IPS DF 6.9 (cell line): ENCODE data around the gene LHFPL2.
"Not testable (repeated sequence)": the region's sequence is repeated elsewhere in the genome, so short reads cannot be mapped to it uniquely, and the experiment has no call there.

Experiments used
- DNase-seq: peaks from one replicate; pipeline ENCODE4 v3.0.0-alpha.2; 2013; ENCODE audit warnings: low read depth, low spot score
- H3K27ac ChIP-seq: one replicate; pipeline ENCODE4 v1.5.1; 2013; ENCODE audit warnings: low read length, control low read depth
- H3K27me3 ChIP-seq: 2 replicates; pipeline ENCODE4 v1.6.1; 2013; ENCODE audit warnings: mild to moderate bottlenecking, low read length; ENCODE audit not compliant: control insufficient read depth, insufficient read depth
- H3K36me3 ChIP-seq: 2 replicates; pipeline ENCODE4 v1.6.1; 2013; ENCODE audit warnings: low read length; ENCODE audit not compliant: control insufficient read depth, insufficient read depth
- H3K4me1 ChIP-seq: 2 replicates; pipeline ENCODE4 v1.6.1; 2013; ENCODE audit warnings: low read length; ENCODE audit not compliant: control insufficient read depth, insufficient read depth
- H3K4me3 ChIP-seq: 2 replicates; pipeline ENCODE4 v1.5.1; 2013; ENCODE audit warnings: mild to moderate bottlenecking, low read length
- H3K9me3 ChIP-seq: 2 replicates; pipeline ENCODE4 v1.6.1; 2013; ENCODE audit warnings: low read length, inconsistent platforms; ENCODE audit not compliant: control insufficient read depth, insufficient read depth
- WGBS: extraction: QIAGEN DNeasy Blood & Tissue Kit; methylation state at CpG from one replicate; pipeline ENCODE4 v1.1.7; 2013; ENCODE audit warnings: mixed read lengths, missing lambda C conversion rate; ENCODE audit not compliant: insufficient read length, insufficient coverage; 5-methylcytosine and 5-hydroxymethylcytosine counted together

The LHFPL2 gene

GRCh38 chr5:78476795-78477194 is 171.8 kb downstream of the LHFPL2 start:
- no peak for DNase-seq
- H3K4me3 ChIP-seq = no peak overlapping the region
- no peaks in the 10 kb centered on the region for H3K36me3 ChIP-seq
- no CpG with 5 or more reads among the region's 1 CpG for WGBS
- H3K27ac ChIP-seq = no peak overlapping the region
- H3K4me1 ChIP-seq = no peaks in the 10 kb centered on the region
- no peaks in the 10 kb centered on the region for H3K27me3 ChIP-seq
- H3K9me3 ChIP-seq = no peaks in the 10 kb centered on the region

- Histone ChIP-seq H3K4me3 (no peak overlapping the region), H3K36me3 (no peaks in the 10 kb centered on the region), H3K9me3 (no peaks in the 10 kb centered on the region), H3K27ac (no peak overlapping the region), H3K4me1 (no peaks in the 10 kb centered on the region), H3K27me3 (no peaks in the 10 kb centered on the region)
- no peak for DNase-seq
- no CpG with 5 or more reads among the region's 3 CpGs for WGBS
Measured at GRCh38 chr5:78475370-78475769, 173.2 kb downstream of the LHFPL2 start.

- Histone ChIP-seq H3K9me3 (no peaks in the 10 kb centered on the region), H3K4me1 (no peaks in the 10 kb centered on the region), H3K27ac (no peak overlapping the region), H3K36me3 (no peaks in the 10 kb centered on the region), H3K27me3 (no peaks in the 10 kb centered on the region), H3K4me3 (no peak overlapping the region)
- no CpG with 5 or more reads among the region's 1 CpG for WGBS
- no peak for DNase-seq
Measured at GRCh38 chr5:78473751-78474150, 174.8 kb downstream of the LHFPL2 start.

GRCh38 chr5:78472469-78473106 is 176.0 kb downstream of the LHFPL2 start:
- no peaks in the 10 kb centered on the region for H3K9me3 ChIP-seq
- no peak overlapping the region for H3K4me3 ChIP-seq
- H3K27me3 ChIP-seq = no peaks in the 10 kb centered on the region
- no peak overlapping the region for H3K27ac ChIP-seq
- no peaks in the 10 kb centered on the region for H3K4me1 ChIP-seq
- no peaks in the 10 kb centered on the region for H3K36me3 ChIP-seq
- DNase-seq = no peak

- Histone ChIP-seq H3K9me3 (no peaks in the 10 kb centered on the region), H3K27me3 (no peaks in the 10 kb centered on the region), H3K4me1 (no peaks in the 10 kb centered on the region), H3K27ac (no peak overlapping the region), H3K36me3 (no peaks in the 10 kb centered on the region), H3K4me3 (no peak overlapping the region)
- no peak for DNase-seq
Measured at GRCh38 chr5:78471896-78472295, 176.7 kb downstream of the LHFPL2 start.

GRCh38 chr5:78467752-78468357 is 180.7 kb downstream of the LHFPL2 start:
- no peak overlapping the region for H3K4me3 ChIP-seq
- no peak overlapping the region for H3K27ac ChIP-seq
- no peaks in the 10 kb centered on the region for H3K4me1 ChIP-seq
- no peaks in the 10 kb centered on the region for H3K36me3 ChIP-seq
- H3K27me3 ChIP-seq = no peaks in the 10 kb centered on the region
- H3K9me3 ChIP-seq = no peaks in the 10 kb centered on the region
- WGBS = no CpG with 5 or more reads among the region's 3 CpGs
- DNase-seq = no peak

GRCh38 chr5:78467140-78467539 is 181.4 kb downstream of the LHFPL2 start:
- H3K4me3 ChIP-seq = no peak overlapping the region
- H3K27ac ChIP-seq = no peak overlapping the region
- no peaks in the 10 kb centered on the region for H3K27me3 ChIP-seq
- no peaks in the 10 kb centered on the region for H3K9me3 ChIP-seq
- no peaks in the 10 kb centered on the region for H3K4me1 ChIP-seq
- WGBS = no CpG with 5 or more reads among the region's 1 CpG
- no peaks in the 10 kb centered on the region for H3K36me3 ChIP-seq
- no peak for DNase-seq

- Histone ChIP-seq H3K4me3 (no peak overlapping the region), H3K36me3 (no peaks in the 10 kb centered on the region), H3K4me1 (no peaks in the 10 kb centered on the region), H3K9me3 (no peaks in the 10 kb centered on the region), H3K27me3 (no peaks in the 10 kb centered on the region), H3K27ac (no peak overlapping the region)
- no CpG with 5 or more reads among the region's 2 CpGs for WGBS
- DNase-seq = no peak
Measured at GRCh38 chr5:78458843-78459242, 189.7 kb downstream of the LHFPL2 start.

- H3K4me1 ChIP-seq, DNase-seq, H3K27me3 ChIP-seq, H3K27ac ChIP-seq, H3K36me3 ChIP-seq, H3K9me3 ChIP-seq, H3K4me3 ChIP-seq: not testable (repeated sequence)
- WGBS = no CpG with 5 or more reads among the region's 14 CpGs
Measured at GRCh38 chr5:78457507-78457906, 191.1 kb downstream of the LHFPL2 start.

GRCh38 chr5:78449103-78449502 is 199.5 kb downstream of the LHFPL2 start:
- H3K27ac ChIP-seq = no peak overlapping the region
- DNase-seq = no peak
- no peaks in the 10 kb centered on the region for H3K27me3 ChIP-seq
- no peak overlapping the region for H3K4me3 ChIP-seq
- no peaks in the 10 kb centered on the region for H3K4me1 ChIP-seq
- H3K9me3 ChIP-seq = no peaks in the 10 kb centered on the region
- no peaks in the 10 kb centered on the region for H3K36me3 ChIP-seq

- Histone ChIP-seq H3K4me3 (no peak overlapping the region), H3K27ac (no peak overlapping the region), H3K36me3 (no peaks in the 10 kb centered on the region), H3K4me1 (no peaks in the 10 kb centered on the region), H3K27me3 (no peaks in the 10 kb centered on the region), H3K9me3 (no peaks in the 10 kb centered on the region)
- WGBS = no CpG with 5 or more reads among the region's 3 CpGs
- no peak for DNase-seq
Measured at GRCh38 chr5:78447775-78448424, 200.7 kb downstream of the LHFPL2 start.
